Measurements from ENCODE around the gene BPTF.

DNA sequence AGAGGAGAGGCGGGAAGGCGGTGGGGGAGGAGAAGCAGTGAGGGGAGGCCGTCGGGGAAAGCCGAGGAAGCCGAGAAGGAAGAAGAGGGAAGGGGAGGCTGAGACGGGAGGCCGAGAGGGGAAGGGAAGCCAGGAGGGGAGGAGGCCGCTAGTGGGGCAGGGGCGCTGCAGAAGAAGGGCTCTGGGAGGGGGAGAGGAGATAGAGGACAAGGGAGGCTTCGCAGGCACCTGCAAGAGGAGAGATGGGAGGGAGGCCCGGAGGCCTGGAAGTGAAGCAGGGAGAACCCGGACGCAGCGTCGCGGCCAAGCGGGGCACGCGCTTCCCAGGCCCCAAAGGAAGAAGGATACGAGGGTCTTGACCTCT, 168.7 kb downstream of the BPTF start:
- TF ChIP-seq POLR2A (IDR thresholded peaks at IDR 0.05) (no peak), CTCF (IDR thresholded peaks at IDR 0.05) (peak in 1 of 6 experiments; percentile 4)

Data from adrenal gland (tissue), 5 donors.